ENCODE results near the gene SYCE1. TPM values are rescaled to one million over a fixed set of nuclear protein-coding genes. Genes with fewer than 3 reads are reported as not detected.

Gene SYCE1, protein sequence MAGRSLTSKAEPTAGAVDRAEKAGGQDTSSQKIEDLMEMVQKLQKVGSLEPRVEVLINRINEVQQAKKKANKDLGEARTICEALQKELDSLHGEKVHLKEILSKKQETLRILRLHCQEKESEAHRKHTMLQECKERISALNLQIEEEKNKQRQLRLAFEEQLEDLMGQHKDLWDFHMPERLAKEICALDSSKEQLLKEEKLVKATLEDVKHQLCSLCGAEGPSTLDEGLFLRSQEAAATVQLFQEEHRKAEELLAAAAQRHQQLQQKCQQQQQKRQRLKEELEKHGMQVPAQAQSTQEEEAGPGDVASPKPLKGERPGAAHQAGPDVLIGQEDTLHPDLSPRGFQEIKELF
- total RNA-seq = not detected

DNA sequence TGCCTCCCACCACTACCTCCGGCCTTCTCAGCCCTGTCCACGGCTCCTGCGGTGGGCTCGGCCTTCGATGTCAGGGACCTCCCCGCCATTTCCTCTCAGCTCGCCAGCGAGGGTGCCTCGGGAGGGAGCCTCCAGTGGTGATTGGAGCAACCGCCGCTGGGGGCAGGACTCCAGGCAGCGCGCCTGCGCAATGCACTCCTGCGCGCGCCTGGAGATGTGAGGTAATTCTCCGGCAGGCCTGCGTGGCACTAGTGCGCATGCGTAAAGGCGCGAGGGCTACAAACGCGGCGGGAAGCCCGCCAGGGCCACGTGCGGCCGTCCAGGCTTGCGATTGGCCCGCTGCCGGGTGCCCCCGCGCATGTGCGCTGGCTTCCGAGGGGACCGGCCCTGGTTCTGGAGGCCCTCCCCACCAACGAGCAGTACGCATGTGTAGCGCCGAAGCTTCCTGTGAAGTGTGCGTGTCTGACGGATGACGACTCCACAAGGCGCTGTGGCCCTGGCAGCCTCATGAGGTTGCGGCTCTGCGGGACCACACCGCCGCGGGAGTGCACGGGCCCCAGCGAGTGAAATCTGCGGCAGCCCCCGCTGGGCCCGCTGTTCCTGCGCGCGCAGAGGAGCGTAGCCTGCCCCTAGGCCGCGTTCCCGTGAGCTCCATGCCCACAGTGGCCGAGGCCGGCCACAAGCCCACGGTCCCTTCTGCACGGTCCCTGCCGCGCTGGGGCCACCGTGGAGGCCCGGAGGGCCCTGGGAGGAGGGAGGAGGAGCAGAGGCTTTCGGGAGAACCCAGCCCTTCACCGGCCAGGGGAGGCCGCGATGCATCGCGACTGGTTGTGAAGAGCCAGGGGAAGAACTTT lies at the start of gene SYCE1:
Gene SYCE1, minus strand, starts transcription at position 143 of the 854 bp plus-strand sequence. Its CDS starts 54 bp downstream, at position 89.

DNA sequence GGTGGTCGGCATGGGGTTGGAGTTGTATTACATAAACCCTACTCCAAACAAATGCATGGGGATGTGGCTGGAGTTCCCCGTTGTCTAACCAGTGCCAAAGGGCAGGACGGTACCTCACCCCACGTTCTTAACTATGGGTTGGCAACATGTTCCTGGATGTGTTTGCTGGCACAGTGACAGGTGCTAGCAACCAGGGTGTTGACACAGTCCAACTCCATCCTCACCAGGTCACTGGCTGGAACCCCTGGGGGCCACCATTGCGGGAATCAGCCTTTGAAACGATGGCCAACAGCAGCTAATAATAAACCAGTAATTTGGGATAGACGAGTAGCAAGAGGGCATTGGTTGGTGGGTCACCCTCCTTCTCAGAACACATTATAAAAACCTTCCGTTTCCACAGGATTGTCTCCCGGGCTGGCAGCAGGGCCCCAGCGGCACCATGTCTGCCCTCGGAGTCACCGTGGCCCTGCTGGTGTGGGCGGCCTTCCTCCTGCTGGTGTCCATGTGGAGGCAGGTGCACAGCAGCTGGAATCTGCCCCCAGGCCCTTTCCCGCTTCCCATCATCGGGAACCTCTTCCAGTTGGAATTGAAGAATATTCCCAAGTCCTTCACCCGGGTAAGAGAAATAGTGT lies 38.3 kb downstream of the SYCE1 start, which contains the start of gene CYP2E1:
Gene CYP2E1, plus strand, starts transcription at position 407 of the 632 bp plus-strand sequence. Its CDS starts 33 bp downstream, at position 440.

Other genes starting within 250 kb of the SYCE1 start
- not detected for gene CALY, start 228.7 kb downstream of the SYCE1 start, total RNA-seq
- not detected for gene PRAP1, start 218.2 kb downstream of the SYCE1 start, total RNA-seq
- 10 to 100 TPM; 15.6 to 19.1 TPM for gene FUOM, start 207.6 kb downstream of the SYCE1 start, total RNA-seq
- 10 to 100 TPM; 33.8 to 35.3 TPM for gene ECHS1, start 192.2 kb downstream of the SYCE1 start, total RNA-seq
- gene PAOX, start 186.3 kb downstream of the SYCE1 start, total RNA-seq = 1 to 10 TPM; 5.5 to 6.3 TPM
- gene MTG1, start 171.4 kb downstream of the SYCE1 start, total RNA-seq = 10 to 100 TPM; 44.6 to 50.0 TPM
- gene SPRN, start 141.0 kb downstream of the SYCE1 start, total RNA-seq = not detected
- 1 to 10 TPM; 2.5 to 3.3 TPM for gene SCART1, start 111.6 kb downstream of the SYCE1 start, total RNA-seq
- under 1 TPM in 1 of 2 experiments, not detected in 1; 0.30 TPM for gene CYP2E1, start 38.2 kb downstream of the SYCE1 start, total RNA-seq
- gene FRG2B, start 61.2 kb upstream of the SYCE1 start, total RNA-seq = not detected

Measured in activated naive CD4-positive, alpha-beta T cell treated with anti-CD3 and anti-CD28 coated beads, Interleukin-2, amount 10 ng/mL, durations not matched to agents 5 hours and 36 hours (primary cell).